ENCODE results near the gene TRABD2B. TPM values are rescaled to one million over a fixed set of nuclear protein-coding genes. Genes with fewer than 3 reads are reported as not detected.

Gene TRABD2B
- total and polyA plus RNA-seq, 8 donors: 0.99 to 5.2 (median 3.3) TPM

DNA sequence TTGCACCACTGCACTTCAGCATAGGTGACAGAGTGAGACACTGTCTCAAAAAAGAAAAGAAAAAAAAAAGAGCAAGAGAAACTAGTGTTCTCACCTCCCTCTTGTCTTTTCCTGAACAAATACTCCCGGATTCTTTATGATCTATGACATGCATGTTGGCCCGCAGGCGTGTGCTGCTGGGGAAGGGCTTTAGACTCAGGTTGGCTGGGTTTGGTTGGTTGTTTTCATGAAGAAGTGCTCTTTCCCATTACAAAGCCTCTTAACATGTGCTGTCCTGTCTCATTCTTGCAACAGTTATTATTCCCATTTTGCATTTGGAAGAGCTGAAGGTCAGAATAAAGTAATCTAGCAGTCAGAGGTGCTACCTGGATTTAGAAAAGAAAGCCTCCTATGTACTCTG, 79.5 kb downstream of the TRABD2B start:
- Histone ChIP-seq H3K27me3 (no peaks in the 10 kb centered on the region), H3K36me3 (no peaks in the 10 kb centered on the region), H3K27ac (no peak overlapping the region), H3K9me3 (no peaks in the 10 kb centered on the region), H3K4me1 (no peaks in the 10 kb centered on the region), H3K4me3 (no peak overlapping the region)
- ATAC-seq (no peak), DNase-seq (no peak)
- TF ChIP-seq, protein P1, sequence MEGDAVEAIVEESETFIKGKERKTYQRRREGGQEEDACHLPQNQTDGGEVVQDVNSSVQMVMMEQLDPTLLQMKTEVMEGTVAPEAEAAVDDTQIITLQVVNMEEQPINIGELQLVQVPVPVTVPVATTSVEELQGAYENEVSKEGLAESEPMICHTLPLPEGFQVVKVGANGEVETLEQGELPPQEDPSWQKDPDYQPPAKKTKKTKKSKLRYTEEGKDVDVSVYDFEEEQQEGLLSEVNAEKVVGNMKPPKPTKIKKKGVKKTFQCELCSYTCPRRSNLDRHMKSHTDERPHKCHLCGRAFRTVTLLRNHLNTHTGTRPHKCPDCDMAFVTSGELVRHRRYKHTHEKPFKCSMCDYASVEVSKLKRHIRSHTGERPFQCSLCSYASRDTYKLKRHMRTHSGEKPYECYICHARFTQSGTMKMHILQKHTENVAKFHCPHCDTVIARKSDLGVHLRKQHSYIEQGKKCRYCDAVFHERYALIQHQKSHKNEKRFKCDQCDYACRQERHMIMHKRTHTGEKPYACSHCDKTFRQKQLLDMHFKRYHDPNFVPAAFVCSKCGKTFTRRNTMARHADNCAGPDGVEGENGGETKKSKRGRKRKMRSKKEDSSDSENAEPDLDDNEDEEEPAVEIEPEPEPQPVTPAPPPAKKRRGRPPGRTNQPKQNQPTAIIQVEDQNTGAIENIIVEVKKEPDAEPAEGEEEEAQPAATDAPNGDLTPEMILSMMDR (IDR thresholded peaks at IDR 0.05): no peak
- intact Hi-C loops (cut with DNase I): no loop called here

DNA sequence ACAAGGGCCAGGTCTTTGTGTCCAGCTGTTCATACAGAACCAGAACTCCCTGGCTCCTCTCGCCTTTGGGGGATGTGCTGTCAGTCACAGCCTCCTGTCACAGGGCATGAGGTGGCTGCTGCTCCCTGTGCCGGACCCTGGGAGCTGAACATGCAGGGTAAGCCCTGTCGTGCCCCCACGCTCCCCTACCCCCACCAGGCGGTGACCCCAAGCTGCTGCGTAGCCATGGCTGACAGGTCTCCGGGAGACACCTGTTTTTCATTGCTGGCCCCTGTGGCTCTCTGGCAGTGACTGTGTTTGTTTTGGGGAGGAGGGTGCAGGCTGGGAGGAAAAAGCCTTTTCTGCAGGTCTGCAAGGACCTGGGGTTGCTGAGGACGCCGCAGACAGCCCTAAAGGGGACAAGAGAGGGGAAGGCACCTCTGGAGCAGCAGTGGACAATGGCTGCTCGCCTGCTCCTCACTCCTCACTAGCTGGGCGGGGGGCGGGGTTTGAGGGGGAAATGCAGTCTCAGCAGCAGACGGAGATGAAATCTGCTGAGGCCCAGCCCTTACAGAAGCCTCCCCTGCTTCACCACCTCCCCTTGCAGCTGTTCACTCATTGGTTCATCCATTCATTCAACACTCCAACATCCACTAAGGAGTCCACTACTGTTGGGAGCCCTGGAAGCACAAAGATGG, 81.4 kb downstream of the TRABD2B start:
- DNase-seq: no peak
- Histone ChIP-seq H3K4me3 (no peak overlapping the region), H3K36me3 (no peaks in the 10 kb centered on the region), H3K27me3 (no peaks in the 10 kb centered on the region), H3K4me1 (no peaks in the 10 kb centered on the region), H3K27ac (no peak overlapping the region), H3K9me3 (no peaks in the 10 kb centered on the region)
- ATAC-seq: no peak
- TF ChIP-seq, protein P1 (IDR thresholded peaks at IDR 0.05): no peak
- intact Hi-C loops (cut with DNase I): no loop called here

DNA sequence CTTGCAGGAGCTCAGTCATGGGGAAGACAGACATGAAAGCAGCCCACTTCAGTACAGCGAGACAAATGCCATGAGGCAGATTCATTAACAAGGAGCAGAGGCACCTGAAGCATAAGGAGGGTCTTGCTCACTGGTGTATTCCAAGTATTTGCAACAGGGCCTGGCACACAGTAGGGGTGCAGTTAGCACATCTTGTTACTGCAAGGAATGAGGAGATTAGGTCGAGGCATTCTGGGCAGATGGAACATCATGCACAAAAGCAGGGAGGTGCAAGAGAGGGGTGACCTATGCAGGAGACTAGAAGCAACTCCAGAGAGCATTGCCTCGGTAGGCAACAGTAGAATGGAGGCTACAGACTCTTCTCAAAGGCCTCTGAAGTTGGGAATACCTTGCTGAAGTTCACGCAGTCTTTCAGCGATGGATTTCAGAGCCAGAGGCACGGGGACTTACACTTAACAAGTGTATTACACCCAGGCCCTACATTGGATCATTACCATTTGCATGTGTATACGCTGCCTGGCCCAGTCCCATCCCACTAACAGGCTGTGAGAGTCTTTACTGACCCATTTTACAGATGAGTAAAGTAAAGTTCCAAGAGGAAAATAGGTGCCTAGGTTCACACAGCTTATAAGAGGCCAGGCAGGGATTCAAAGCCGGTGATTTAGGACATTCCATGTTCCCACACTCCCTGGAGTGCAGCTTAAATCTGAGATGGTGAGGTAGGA, 82.1 kb downstream of the TRABD2B start:
- no peaks in the 10 kb centered on the region for H3K27me3 ChIP-seq
- no peak overlapping the region for H3K27ac ChIP-seq
- TF ChIP-seq, protein P1 (IDR thresholded peaks at IDR 0.05): no peak
- no peak overlapping the region for H3K4me3 ChIP-seq
- intact Hi-C loops (cut with DNase I): no loop called here
- no peaks in the 10 kb centered on the region for H3K9me3 ChIP-seq
- no peak for DNase-seq
- H3K4me1 ChIP-seq: no peaks in the 10 kb centered on the region
- no peak for ATAC-seq
- H3K36me3 ChIP-seq: no peaks in the 10 kb centered on the region

DNA sequence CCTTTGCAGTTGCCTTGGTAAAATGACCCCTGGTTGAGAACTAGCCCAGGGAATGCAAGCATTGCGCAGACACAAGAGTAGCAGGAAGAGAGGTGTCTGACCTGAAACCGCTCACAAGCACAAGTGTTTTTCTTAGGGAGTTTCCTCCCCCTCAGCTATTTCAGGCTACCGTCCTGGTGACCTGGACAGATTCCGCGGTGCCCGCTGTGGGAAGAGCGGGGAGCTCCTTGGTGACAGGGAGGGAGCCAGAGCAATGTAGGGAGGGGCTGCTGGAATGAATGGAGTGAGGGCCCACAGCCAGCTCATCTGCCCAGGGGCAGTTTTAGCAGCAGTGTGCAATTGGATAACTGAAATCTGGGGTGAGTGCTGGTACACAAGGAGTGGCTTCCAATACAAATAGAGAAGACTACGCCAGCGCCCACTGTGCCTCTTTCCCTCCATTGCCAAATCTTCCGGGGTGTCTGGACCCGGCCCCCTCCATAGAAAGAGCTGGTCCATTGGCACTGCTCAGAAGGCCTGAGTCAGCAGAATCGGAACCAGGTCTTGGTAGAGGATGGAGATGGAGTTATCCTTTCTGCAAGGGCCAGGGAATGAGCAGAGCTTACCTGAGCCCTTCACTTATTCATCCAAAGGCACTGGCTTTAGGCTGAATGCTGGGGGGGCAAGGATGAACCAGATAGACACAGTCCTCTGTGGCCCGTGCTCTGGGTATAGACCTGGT, 82.8 kb downstream of the TRABD2B start:
- no peak overlapping the region for H3K27ac ChIP-seq
- no peaks in the 10 kb centered on the region for H3K4me1 ChIP-seq
- H3K36me3 ChIP-seq: no peaks in the 10 kb centered on the region
- DNase-seq (peak in 1 of 4 donors; percentile 54), ATAC-seq (peak; percentile 85)
- TF ChIP-seq, protein P1 (IDR thresholded peaks at IDR 0.05): no peak
- intact Hi-C loops (cut with DNase I): no loop called here
- no peak overlapping the region for H3K4me3 ChIP-seq
- no peaks in the 10 kb centered on the region for H3K27me3 ChIP-seq
- H3K9me3 ChIP-seq: no peaks in the 10 kb centered on the region

DNA sequence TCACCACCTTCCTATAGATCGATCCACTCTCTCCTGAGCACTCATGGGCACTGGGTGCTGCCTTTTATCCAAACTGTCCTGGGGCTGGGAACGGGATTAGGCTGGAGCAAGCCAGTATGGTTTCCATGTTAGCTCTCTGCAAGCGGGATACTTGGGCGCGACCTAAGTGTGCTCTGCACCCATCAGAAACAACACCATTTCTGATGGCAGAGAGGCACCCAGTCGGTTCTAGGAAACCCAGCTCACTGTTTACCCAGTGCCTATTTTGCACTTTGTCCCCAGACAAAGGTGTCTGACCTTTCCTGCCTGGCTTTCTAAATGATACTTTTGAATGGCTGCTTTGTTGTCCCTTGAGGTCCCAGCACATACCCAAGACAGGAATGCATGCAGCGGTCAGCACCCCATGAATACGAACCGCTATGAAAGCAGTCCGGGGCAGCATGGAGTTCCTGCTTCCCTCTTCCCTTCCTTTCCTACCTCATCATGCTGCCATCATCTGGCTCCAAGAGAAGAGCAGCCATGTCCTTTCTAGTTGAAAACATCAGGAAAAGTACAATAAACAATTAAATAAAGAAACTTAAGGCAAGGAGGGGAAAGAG, 83.9 kb downstream of the TRABD2B start:
- DNase-seq (no peak), ATAC-seq (no peak)
- Histone ChIP-seq H3K27ac (no peak overlapping the region), H3K4me3 (no peak overlapping the region), H3K4me1 (no peaks in the 10 kb centered on the region), H3K27me3 (no peaks in the 10 kb centered on the region), H3K36me3 (no peaks in the 10 kb centered on the region), H3K9me3 (no peaks in the 10 kb centered on the region)
- TF ChIP-seq, protein P1 (IDR thresholded peaks at IDR 0.05): no peak
- intact Hi-C loops (cut with DNase I): no loop called here
